ENCODE data around the gene SYNCRIP.
"Not testable (repeated sequence)": the region's sequence is repeated elsewhere in the genome, so short reads cannot be mapped to it uniquely, and the experiment has no call there.

Gene SYNCRIP

DNA sequence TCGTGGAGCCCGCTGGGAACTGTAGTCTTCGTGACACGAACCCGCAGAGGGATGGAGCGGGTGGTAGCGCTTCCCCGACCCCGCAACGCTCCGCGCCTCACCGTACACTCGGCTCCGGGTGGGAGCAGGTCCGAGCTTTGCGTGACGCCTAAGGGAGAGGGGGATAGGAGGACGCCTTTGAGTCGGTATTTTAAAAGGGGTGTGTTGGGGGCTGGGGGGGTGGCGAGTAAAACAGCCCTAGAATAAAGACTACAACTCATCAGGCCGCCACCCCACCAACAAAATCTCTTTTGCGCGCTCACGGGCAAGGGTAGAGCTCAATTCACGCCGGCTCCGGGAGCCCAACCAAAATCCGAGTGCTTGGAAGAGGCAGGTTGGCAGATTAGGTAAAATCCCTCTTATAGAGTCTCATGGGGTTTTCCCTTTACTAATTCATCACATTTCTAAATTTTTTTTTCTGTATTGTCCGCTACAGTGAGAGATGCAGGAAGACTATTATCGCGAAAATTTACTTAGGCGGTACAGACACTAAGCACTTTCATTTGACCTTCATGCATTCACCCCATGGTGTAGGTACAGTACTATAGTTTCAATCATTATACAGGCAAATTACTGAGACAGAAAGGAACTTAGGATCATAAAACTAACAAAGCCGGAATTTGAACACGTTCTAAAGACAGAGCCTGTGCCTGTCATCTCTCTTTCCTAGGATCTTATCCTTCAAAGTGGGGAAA, 48.3 kb downstream of the SYNCRIP start:
- no peak for DNase-seq (ENCODE audit: low read depth)

DNA sequence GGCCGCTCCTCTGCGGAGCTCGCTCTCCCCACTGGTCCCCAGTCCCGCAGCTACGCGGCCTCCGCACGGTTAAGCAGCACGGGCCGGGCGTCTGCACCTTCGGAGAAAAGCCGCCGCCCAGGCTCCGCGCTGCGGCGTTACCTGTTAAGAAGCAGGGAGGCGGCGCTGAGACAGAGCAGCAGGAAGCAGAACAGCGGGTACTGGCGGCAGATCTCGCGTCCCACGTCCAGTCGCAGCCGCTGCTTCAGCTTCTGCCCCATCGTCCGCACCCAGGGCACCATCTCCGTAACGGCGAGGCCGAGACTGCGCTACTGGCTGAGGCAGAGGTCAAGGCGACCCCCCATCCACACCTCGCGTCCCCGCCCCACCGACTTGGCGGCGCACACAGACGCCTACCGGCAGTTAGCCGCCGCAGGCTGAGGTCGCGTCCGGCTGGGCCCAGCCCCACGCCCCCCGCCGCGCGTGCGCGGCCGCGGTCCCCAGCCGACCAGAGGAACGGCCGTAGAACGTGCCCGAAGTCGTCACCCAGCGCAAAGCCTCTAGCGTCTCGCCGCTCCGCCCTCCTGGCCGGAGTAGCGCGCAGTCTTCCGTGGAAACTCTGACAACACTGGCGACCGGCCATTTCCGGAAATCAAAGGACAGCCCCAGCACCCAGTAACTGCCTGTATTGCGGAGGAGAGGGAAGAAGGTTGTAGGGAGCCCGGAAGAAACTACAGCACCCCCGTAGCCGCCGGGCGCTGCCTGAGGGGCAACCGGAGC, 49.1 kb downstream of the SYNCRIP start, which contains the start of gene SNX14:
Gene SNX14, minus strand, starts transcription at position 421 of the 759 bp plus-strand sequence. Its CDS starts 140 bp downstream, at position 281.
- DNase-seq (ENCODE audit: low read depth), result peak; percentile 87
- peak within 1 kb of the TSS; percentile 58 for H3K4me3 ChIP-seq (ENCODE audit: low read depth, low read length)
- TF ChIP-seq, protein P1, sequence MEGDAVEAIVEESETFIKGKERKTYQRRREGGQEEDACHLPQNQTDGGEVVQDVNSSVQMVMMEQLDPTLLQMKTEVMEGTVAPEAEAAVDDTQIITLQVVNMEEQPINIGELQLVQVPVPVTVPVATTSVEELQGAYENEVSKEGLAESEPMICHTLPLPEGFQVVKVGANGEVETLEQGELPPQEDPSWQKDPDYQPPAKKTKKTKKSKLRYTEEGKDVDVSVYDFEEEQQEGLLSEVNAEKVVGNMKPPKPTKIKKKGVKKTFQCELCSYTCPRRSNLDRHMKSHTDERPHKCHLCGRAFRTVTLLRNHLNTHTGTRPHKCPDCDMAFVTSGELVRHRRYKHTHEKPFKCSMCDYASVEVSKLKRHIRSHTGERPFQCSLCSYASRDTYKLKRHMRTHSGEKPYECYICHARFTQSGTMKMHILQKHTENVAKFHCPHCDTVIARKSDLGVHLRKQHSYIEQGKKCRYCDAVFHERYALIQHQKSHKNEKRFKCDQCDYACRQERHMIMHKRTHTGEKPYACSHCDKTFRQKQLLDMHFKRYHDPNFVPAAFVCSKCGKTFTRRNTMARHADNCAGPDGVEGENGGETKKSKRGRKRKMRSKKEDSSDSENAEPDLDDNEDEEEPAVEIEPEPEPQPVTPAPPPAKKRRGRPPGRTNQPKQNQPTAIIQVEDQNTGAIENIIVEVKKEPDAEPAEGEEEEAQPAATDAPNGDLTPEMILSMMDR (IDR thresholded peaks at IDR 0.05; ENCODE audit: low read depth, low read length, missing control alignments), result no peak

More for the DNA sequence above, 48.3 kb downstream of the SYNCRIP start:
- H3K4me3 ChIP-seq (ENCODE audit: low read depth, low read length), result peak overlapping the region; percentile 58
- TF ChIP-seq, protein P1 (IDR thresholded peaks at IDR 0.05; ENCODE audit: low read depth, low read length, missing control alignments), result no peak

DNA sequence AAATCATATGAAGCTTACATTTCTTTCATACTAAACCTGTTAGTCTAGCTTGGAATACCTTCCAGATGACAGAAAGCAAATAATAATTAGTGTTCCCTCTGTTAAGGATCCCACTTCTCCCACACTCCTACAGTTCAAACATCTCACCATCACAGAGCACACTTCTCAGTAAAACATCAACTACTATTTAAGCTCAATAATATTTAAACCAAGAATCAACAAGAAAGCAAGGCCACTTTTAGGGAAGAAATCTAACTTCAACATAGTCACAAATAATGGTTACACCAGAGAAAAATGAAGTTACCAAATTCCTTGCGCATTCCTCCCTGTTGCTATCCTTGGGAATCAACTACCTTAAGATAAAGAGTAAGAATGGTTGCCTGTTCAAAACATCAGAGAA, 50.7 kb downstream of the SYNCRIP start:
- H3K4me3 ChIP-seq (ENCODE audit: low read depth, low read length), result peak overlapping the region; percentile 58; the same call in 1 of the 2 replicates
- TF ChIP-seq, protein P1 (IDR thresholded peaks at IDR 0.05; ENCODE audit: low read depth, low read length, missing control alignments), result no peak
- no peak for DNase-seq (ENCODE audit: low read depth)

DNA sequence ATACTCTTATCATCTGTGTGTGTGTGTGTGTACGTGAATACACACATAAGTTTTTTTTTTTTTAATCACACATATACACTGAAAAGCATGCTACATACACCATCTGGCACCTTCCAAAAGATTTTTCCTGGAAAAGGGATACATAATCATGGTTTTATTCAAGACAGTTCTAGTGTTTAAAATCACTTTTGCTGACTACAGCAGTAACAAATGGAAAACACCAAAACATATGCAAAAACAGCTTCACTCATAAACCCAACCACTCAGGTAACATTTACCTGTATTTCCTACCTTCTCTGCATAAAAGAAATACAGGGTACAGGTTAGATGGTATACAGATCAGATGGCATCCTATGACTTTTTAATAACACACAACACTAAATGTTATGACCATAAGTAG, 51.5 kb downstream of the SYNCRIP start:
- no peak for DNase-seq (ENCODE audit: low read depth)
- TF ChIP-seq, protein P1 (IDR thresholded peaks at IDR 0.05; ENCODE audit: low read depth, low read length, missing control alignments), result no peak
- H3K4me3 ChIP-seq (ENCODE audit: low read depth, low read length), result no peak overlapping the region

DNA sequence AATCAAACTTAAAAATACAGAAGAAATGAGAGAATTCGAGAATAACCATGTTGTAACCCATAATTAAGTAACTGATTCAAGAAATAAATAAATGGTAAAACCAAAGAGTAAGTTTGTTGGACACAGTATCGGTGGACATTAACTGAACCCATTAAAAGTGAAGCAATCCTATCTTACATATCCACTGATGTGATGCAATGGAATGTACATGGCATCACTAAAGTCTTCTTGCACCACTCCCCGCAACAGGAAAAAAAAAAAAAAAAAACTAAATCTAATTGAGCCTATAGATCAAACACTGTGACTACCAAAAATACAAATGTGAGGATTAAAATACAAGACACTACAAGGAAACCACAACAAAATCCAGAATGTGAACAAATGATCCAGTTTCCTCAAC, 56.9 kb downstream of the SYNCRIP start:
- no peak for DNase-seq (ENCODE audit: low read depth)
- H3K4me3 ChIP-seq (ENCODE audit: low read depth, low read length), result no peak overlapping the region
- TF ChIP-seq, protein P1 (IDR thresholded peaks at IDR 0.05; ENCODE audit: low read depth, low read length, missing control alignments), result no peak

DNA sequence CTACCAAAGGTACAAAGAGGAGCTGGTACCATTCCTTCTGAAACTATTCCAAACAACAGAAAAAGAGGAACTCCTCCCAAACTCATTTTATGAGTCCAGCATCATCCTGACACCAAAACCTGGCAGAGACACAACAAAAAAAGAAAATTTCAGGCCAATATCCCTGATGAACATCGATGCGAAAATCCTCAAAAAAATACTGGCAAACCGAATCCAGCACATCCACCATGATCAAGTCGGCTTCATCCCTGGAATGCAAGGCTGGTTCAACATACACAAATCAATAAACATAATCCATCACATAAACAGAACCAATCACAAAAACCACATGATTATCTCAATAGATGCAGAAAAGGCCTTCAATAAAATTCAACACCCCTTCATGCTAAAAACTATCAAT, 59.9 kb downstream of the SYNCRIP start:
- H3K4me3 ChIP-seq (ENCODE audit: low read depth, low read length); DNase-seq (ENCODE audit: low read depth): not testable (repeated sequence)

DNA sequence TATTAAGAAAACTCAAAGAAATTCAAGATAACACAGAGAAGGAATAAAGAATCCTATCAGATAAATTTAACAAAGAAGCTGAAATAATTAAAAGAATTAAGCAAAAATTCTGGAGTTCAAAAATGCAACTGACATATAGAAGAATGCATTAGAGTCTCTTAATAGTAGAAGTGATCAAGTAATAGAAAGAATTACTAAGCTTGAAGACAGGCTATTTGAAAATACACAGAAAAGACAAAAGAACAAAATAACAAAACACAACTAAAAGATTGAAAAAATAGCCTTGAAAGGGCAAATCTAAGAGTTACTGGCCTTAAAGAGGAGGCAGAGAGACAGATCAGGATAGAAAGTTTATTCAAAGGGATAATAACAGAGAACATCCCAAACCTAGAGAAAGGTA, 61.1 kb downstream of the SYNCRIP start:
- TF ChIP-seq, protein P1 (IDR thresholded peaks at IDR 0.05; ENCODE audit: low read depth, low read length, missing control alignments), result no peak
- DNase-seq (ENCODE audit: low read depth), result no peak
- no peak overlapping the region for H3K4me3 ChIP-seq (ENCODE audit: low read depth, low read length)
